K562 (cell line): Measurements from ENCODE around the gene EFNA2. TPM values are rescaled to one million over a fixed set of nuclear protein-coding genes. Genes with fewer than 3 reads are reported as not detected.
A peak's percentile ranks its signal among the peaks of the same experiment; 100 is the strongest.

Experiments
- BDP1 ChIP-seq: IDR thresholded peaks from 3 replicates; pipeline ENCODE4 v1.6.1; 2011; ENCODE audit not compliant: insufficient read length, insufficient read depth
- FUS ChIP-seq: fragments of 200-400 bp; formaldehyde crosslinking; optimal IDR thresholded peaks from 2 replicates; pipeline ENCODE3; 2017; ENCODE audit warnings: low read depth, low read length
- HDAC8 ChIP-seq: fragments of 450-650 bp; IDR thresholded peaks from 2 replicates; pipeline ENCODE4 v1.6.1; 2016; ENCODE audit warnings: mild to moderate bottlenecking, missing genetic modification characterization, moderate library complexity, missing compliant biosample characterization
- NR1H2 ChIP-seq: sonication (generic); formaldehyde crosslinking; IDR thresholded peaks from 2 replicates; pipeline ENCODE4 v1.4.0; 2020; ENCODE audit warnings: mild to moderate bottlenecking, missing genetic modification reagents
- POLR2AphosphoS5 ChIP-seq: IDR thresholded peaks from 2 replicates; pipeline ENCODE4 v1.6.1; 2011; ENCODE audit warnings: mild to moderate bottlenecking, low read depth, low read length, moderate library complexity; ENCODE audit not compliant: control insufficient read depth, insufficient read depth
- SUPT5H ChIP-seq: fragments of 450-650 bp; IDR thresholded peaks from 2 replicates; pipeline ENCODE4 v1.6.1; 2016
- ZNF695 ChIP-seq: fragments of 450-650 bp; formaldehyde crosslinking; IDR thresholded peaks from 2 replicates; pipeline ENCODE4 v1.4.0; 2020; ENCODE audit warnings: mild to moderate bottlenecking, moderate library complexity
- polyA plus RNA-seq, 8 experiments: library from polyadenylated mRNA; depleted of rRNA in 4 of 8; stranded (reverse) in 5 of 8; unstranded in 3 of 8; fragments of >200 nt; fragmentation: Nextera tagmentation in 2 of 8; fragmentation: Illumina TruSeq in 1 of 8; extraction: Ambion mirVana in 2 of 8; extraction: Trizol in 1 of 8; gene quantifications; 2 replicates each; pipeline versions ENCODE4 v1.2.1 to v1.2.3, GENCODE V29; 2011 to 2014; ENCODE audit warnings: inconsistent platforms in 1 of 8, missing spikeins in 1 of 8
- total RNA-seq, 7 experiments: library from RNA; depleted of rRNA in 6 of 7; stranded (reverse); fragments of >200 nt in 6 of 7; fragmentation: Illumina TruSeq in 2 of 7; extraction: Trizol in 2 of 7; gene quantifications; 2 replicates each; pipeline versions ENCODE4 v1.2.1 to v1.2.3, GENCODE V29; 2011 to 2021; ENCODE audit warnings: low replicate concordance in 1 of 7
- TF ChIP-seq, protein P1 (sequence below): fragments of 250-450 bp; sonication (Bioruptor Pico); IDR thresholded peaks from 2 replicates; pipeline ENCODE4 v1.8.0; 2022; ENCODE audit warnings: moderate library complexity, mild to moderate bottlenecking, inconsistent platforms
- TF ChIP-seq, protein P2 (sequence below): fragments of 250-450 bp; sonication (Bioruptor Pico); IDR thresholded peaks from 2 replicates; pipeline ENCODE4 v1.5.0; 2021; ENCODE audit warnings: mild to moderate bottlenecking, borderline replicate concordance

The EFNA2 gene
- total and polyA plus RNA-seq, 9 of the 15 experiments (the other 6 are each of a cell fraction or from before 2014, with no cell fraction given) = 0.11 to 0.44 (median 0.15) TPM; not detected in 6

DNA sequence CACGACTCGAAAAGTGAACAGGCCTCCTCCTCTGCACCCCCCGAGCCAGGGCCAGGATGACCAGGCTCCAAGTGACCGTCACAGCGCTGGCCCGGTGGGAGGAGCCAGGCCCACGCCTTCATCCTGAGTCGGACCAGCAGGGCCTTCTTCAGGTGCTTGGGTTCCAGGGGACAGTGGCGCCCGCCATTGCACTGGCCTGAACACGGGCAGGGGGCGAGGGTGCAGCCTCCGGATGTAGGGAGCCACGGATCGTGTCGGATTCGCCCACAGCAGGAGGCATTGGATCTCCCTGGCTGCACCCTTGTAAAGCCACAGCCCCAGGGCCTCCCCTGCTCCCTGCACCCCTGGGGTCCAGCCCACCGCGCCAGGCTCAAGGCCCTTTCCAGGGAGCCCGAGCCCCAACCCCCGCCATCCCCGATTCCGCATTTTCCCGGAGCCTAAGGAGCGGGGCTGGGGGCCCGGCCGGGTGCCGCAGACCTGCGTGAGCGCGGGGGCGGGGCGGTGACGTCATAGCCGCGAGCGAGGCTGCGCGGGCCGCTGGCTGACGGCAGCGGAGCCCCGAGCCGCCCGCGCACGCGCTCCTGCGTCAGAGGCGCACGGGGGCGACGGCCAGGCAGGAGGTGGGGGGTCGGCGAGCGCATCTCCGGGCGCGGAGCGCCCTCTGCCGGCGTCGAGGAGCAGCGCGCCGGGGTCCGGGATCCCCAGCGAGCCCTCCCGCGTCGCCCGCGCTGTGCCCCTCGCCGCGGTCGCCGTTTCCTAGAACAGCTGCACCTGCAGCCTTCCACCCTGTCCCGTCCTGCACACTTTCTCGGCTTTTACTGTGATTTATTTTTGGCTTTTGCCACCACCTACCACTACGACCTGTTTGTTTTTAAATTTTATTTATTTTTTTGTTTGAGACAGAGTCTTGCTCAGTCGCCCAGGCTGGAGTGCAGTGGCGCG lies 45.6 kb upstream of the EFNA2 start (continued):
- TF ChIP-seq ZNF695 (no peak), BDP1 (no peak), FUS (no peak), SUPT5H (peak; percentile 48; the same call in 1 of the 2 replicates), POLR2AphosphoS5 (no peak), HDAC8 (tag) (no peak; the same call in 1 of the 2 replicates), NR1H2 (no peak)
- TF ChIP-seq, protein P1, sequence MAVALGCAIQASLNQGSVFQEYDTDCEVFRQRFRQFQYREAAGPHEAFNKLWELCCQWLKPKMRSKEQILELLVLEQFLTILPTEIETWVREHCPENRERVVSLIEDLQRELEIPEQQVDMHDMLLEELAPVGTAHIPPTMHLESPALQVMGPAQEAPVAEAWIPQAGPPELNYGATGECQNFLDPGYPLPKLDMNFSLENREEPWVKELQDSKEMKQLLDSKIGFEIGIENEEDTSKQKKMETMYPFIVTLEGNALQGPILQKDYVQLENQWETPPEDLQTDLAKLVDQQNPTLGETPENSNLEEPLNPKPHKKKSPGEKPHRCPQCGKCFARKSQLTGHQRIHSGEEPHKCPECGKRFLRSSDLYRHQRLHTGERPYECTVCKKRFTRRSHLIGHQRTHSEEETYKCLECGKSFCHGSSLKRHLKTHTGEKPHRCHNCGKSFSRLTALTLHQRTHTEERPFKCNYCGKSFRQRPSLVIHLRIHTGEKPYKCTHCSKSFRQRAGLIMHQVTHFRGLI (CRISPR knock-in tag) = no peak; the same call in 1 of the 2 replicates
- TF ChIP-seq, protein P2, sequence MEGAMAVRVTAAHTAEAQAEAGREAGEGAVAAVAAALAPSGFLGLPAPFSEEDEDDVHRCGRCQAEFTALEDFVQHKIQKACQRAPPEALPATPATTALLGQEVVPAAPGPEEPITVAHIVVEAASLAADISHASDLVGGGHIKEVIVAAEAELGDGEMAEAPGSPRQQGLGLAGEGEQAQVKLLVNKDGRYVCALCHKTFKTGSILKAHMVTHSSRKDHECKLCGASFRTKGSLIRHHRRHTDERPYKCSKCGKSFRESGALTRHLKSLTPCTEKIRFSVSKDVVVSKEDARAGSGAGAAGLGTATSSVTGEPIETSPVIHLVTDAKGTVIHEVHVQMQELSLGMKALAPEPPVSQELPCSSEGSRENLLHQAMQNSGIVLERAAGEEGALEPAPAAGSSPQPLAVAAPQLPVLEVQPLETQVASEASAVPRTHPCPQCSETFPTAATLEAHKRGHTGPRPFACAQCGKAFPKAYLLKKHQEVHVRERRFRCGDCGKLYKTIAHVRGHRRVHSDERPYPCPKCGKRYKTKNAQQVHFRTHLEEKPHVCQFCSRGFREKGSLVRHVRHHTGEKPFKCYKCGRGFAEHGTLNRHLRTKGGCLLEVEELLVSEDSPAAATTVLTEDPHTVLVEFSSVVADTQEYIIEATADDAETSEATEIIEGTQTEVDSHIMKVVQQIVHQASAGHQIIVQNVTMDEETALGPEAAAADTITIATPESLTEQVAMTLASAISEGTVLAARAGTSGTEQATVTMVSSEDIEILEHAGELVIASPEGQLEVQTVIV (CRISPR knock-in tag) = no peak
- TF ChIP-seq, all 486 proteins: peak for 122
